Heart left ventricle (tissue), 16 donors: ENCODE results near the gene ACOX1. TPM values are rescaled to one million over a fixed set of nuclear protein-coding genes. Genes with fewer than 3 reads are reported as not detected.

Experiments used
- ATAC-seq, 4 donors: fragments of 200-7000 bp; cut with Tn5 transposase; one replicate each; pipeline ENCODE4 v1.9.1; 2020 to 2022; ENCODE audit warnings: moderate library complexity in 4 of 4, mild to moderate bottlenecking in 3 of 4, moderate number of reproducible peaks in 1 of 4
- DNase-seq, 5 donors: peaks; one replicate each; pipeline ENCODE4 v3.0.0-alpha.2; 2020
- H3K27ac ChIP-seq, 12 donors: fragments of 200-600 bp; sonication (generic) in 4 of 12; one replicate each; pipeline versions ENCODE4 v1.5.0 to v1.8.0; 2016 to 2022; ENCODE audit warnings: mild to moderate bottlenecking in 2 of 12
- H3K27me3 ChIP-seq, 9 donors: fragments of 200-600 bp; sonication (generic) in 2 of 9; one replicate each; pipeline versions ENCODE4 v1.5.1 to v1.8.0; 2016 to 2022; ENCODE audit warnings: mild to moderate bottlenecking in 3 of 9
- H3K36me3 ChIP-seq, 9 donors: fragments of 200-600 bp; sonication (generic) in 2 of 9; one replicate each; pipeline versions ENCODE4 v1.5.0 to v1.8.0; 2018 to 2022; ENCODE audit warnings: mild to moderate bottlenecking in 2 of 9
- H3K4me1 ChIP-seq, 12 donors: fragments of 200-600 bp; sonication (generic) in 4 of 12; one replicate each; pipeline versions ENCODE4 v1.5.0 to v1.8.0; 2016 to 2022; ENCODE audit warnings: mild to moderate bottlenecking in 3 of 12
- H3K4me3 ChIP-seq, 12 donors: fragments of 200-600 bp; sonication (generic) in 4 of 12; one replicate each; pipeline versions ENCODE4 v1.5.0 to v1.8.0; 2017 to 2022; ENCODE audit warnings: mild to moderate bottlenecking in 9 of 12, moderate library complexity in 4 of 12
- H3K9me3 ChIP-seq, 12 donors: fragments of 200-600 bp; sonication (generic) in 4 of 12; one replicate each; pipeline versions ENCODE4 v1.5.0 to v1.8.0; 2016 to 2022; ENCODE audit warnings: mild to moderate bottlenecking in 1 of 12
- POLR2A ChIP-seq, 2 donors: fragments of 450-650 bp; IDR thresholded peaks; one replicate each; pipeline ENCODE4 v1.6.1; 2017; ENCODE audit warnings: antibody characterized with exemption in 2 of 2, mild to moderate bottlenecking in 2 of 2, moderate library complexity in 2 of 2
- WGBS, 4 donors: extraction: QIAGEN DNeasy Blood & Tissue Kit in 2 of 4; methylation state at CpG; one replicate each; pipeline versions ENCODE4 v1.1.5 to v1.1.7; 2013 to 2018; 5-methylcytosine and 5-hydroxymethylcytosine counted together
- intact Hi-C, 10 donors: fragments of 100-400 bp; cut with DNase I; formaldehyde crosslinking; loops; one replicate each; pipeline versions ENCODE4 v1.11.1 to v1.14.2; 2022
- polyA plus RNA-seq, 2 donors: library from polyadenylated mRNA; stranded (reverse); fragments of 200-250 nt; gene quantifications; one replicate each; pipeline ENCODE4 v1.2.3, GENCODE V29; 2013
- total RNA-seq, 9 donors: library from RNA; depleted of rRNA in 2 of 9; stranded (reverse); fragments of >200 nt in 2 of 9; fragmentation: NEBNext Ultra II Directional in 3 of 9; extraction: Animal tissue kit (Norgen Biotek cat#: 25700) in 3 of 9; gene quantifications; one replicate each; pipeline versions ENCODE4 v1.1.0 to v1.2.4, GENCODE V29; 2016 to 2023
- TF ChIP-seq, protein P1 (sequence below), 12 donors: fragments of 200-600 bp; sonication (generic) in 4 of 12; IDR thresholded peaks; one replicate each; pipeline versions ENCODE4 v1.5.0 to v1.8.0; 2018 to 2022; ENCODE audit warnings: antibody characterized with exemption in 12 of 12, mild to moderate bottlenecking in 5 of 12
- donor health status: ischemic (EF 13 %, LVEDD 7.1; RV severe dilation, severe dysfunction).
- donor health status: healthy with polysubstance abuse.
- donor health status: DM: no; HTN: yes; CAD: no.
- donor health status: DM: no; HTN: no; CAD: no.
- donor health status: ischemic (EF 25% LVEDD 6.9; RV normal size, moderate dysfunction).
- donor health status: ischemic (EF 25% LVEDD 5.7; RV mildly dilated, moderate dysfunction).
- donor health status: healthy.
- donor health status: DM: yes; HTN: yes; CAD: no.
- donor health status: ischemic (EF 35%, LVEDD 5.7; RV mildly dilated, moderate dysfunction).
- donor health status: nonischemic (EF 11% LVEDD 7.7; RV severe dilation, severe dysfunction).
- donor health status: DM: yes; HTN: yes; CAD: no.
- donor health status: PGD.
- donor health status: ischemic (EF 29% LVEDD 5.4; RV normal size, mild dysfunction).
- donor health status: nonischemic (EF 23%, LVEDD 6.1; RV moderate dilation, normal function).

ACOX1 gene
- total and polyA plus RNA-seq, 11 donors = 19.5 to 117 (median 78.3) TPM

DNA sequence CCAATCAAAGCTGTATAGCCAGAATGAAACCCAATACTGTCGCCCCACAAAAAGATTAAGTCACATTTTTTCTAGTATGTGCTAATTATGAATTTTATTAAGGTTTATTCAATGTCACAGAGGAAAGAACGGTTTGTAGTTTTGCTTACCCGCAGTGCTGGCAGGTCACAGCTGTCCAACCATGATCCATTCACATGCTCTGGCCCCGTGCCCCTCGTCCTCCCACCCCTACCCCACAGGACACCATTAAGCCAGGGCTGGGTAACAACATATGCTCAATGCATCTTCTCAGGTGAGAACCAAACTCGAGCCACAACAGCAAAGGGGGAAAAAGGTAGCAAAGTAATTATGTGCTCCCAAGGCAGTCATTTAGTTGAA is 37.5 kb downstream of the ACOX1 start:
- DNase-seq = no peak
- WGBS, 4 donors = 39 to 53% (median 50%) methylated on average over 6 of the region's 6 CpGs
- Histone ChIP-seq H3K36me3 (peaks cover 0 to 41% (median 23%) of the 10 kb centered on the region in 9 donors), H3K9me3 (no peaks in the 10 kb centered on the region), H3K27me3 (no peaks in the 10 kb centered on the region), H3K4me3 (peak overlapping the region in 10 of 12 donors; percentile 70 to 96 (median 84)), H3K4me1 (peaks cover 0 to 15% (median 9%) of the 10 kb centered on the region in 12 donors), H3K27ac (peak overlapping the region in 2 of 12 donors; percentile 13 to 89)
- no peak for TF ChIP-seq POLR2A (IDR thresholded peaks at IDR 0.05)
- TF ChIP-seq, protein P1, sequence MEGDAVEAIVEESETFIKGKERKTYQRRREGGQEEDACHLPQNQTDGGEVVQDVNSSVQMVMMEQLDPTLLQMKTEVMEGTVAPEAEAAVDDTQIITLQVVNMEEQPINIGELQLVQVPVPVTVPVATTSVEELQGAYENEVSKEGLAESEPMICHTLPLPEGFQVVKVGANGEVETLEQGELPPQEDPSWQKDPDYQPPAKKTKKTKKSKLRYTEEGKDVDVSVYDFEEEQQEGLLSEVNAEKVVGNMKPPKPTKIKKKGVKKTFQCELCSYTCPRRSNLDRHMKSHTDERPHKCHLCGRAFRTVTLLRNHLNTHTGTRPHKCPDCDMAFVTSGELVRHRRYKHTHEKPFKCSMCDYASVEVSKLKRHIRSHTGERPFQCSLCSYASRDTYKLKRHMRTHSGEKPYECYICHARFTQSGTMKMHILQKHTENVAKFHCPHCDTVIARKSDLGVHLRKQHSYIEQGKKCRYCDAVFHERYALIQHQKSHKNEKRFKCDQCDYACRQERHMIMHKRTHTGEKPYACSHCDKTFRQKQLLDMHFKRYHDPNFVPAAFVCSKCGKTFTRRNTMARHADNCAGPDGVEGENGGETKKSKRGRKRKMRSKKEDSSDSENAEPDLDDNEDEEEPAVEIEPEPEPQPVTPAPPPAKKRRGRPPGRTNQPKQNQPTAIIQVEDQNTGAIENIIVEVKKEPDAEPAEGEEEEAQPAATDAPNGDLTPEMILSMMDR (IDR thresholded peaks at IDR 0.05) = no peak
- peak in 1 of 4 donors; percentile 12 for ATAC-seq
- intact Hi-C loops = loop anchor here in 3 of 10 donors (5.0 to 10.0 kb wide), 3 partner anchors 34 to 133 kb away; partner anchors contain the start of genes ACOX1 (in 2 of the 3), TEN1 (in 2 of the 3), GALR2 (in 1 of the 3) and SRP68 (in 1 of the 3)

DNA sequence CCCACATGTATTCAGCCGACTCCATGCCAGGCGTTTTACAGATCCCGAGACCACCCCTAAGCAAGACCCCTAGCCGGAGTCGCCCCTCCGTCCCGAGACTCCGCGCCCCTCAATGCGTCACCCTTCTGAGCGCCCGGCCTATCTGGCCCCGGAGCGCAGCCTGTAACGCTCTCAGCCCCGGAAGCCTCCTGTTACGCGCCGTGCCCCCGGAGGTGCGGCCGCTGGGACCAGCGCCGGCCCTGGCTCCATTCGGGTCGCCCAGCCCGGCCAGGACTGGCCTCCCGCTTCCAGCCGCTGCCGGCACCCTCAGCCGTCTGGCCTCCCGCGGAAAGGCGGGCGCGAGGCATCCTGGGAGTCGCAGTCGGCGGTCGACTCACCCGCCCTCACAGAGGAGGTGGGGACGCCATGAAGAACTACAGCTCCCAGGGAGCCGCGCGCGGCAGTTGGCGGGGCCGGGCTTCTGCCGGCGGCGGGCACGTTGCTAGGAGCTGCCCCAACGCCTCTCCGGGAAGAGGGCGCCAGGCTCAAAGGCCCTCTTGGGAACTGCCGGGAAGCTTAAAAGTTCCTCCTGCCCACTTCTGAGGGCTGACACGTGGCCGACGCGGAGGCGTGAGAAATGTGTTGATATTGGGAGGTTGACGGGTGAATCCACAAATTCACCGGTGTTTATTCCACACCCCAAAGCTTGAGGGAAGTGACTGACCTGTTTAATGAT is 38.1 kb downstream of the ACOX1 start, which contains the start of gene FBF1:
Gene FBF1, minus strand, starts transcription at position 316 of the 715 bp plus-strand sequence. CDS start 2,893 bp downstream, outside the sequence.
- WGBS, 4 donors = 0 to 1% (median 0%) methylated on average over 15 to 63 of the region's 63 CpGs
- intact Hi-C loops = loop anchor here in 3 of 10 donors (5.0 to 10.0 kb wide), 3 partner anchors 34 to 134 kb away; partner anchors contain the start of genes ACOX1 (in 2 of the 3), TEN1 (in 2 of the 3), GALR2 (in 1 of the 3) and SRP68 (in 1 of the 3)
- ATAC-seq (peak; percentile 97 to 100 (median 99)), DNase-seq (peak; percentile 94 to 97 (median 96))
- H3K36me3 ChIP-seq = peaks cover 0 to 35% (median 17%) of the 10 kb centered on the region in 9 donors
- H3K27me3 ChIP-seq = no peaks in the 10 kb centered on the region
- H3K4me3 ChIP-seq = peak within 1 kb of the TSS; percentile 58 to 96 (median 81)
- TF ChIP-seq, protein P1 (IDR thresholded peaks at IDR 0.05) = peak in 3 of 12 donors; percentile 6 to 28 (median 9)
- TF ChIP-seq POLR2A (IDR thresholded peaks at IDR 0.05) = peak; percentile 28 to 93
- peak within 1 kb of the TSS in 11 of 12 donors; percentile 45 to 89 (median 74) for H3K27ac ChIP-seq
- H3K9me3 ChIP-seq = no peaks in the 10 kb centered on the region
- H3K4me1 ChIP-seq = peaks cover 0 to 15% (median 9%) of the 10 kb centered on the region in 12 donors

DNA sequence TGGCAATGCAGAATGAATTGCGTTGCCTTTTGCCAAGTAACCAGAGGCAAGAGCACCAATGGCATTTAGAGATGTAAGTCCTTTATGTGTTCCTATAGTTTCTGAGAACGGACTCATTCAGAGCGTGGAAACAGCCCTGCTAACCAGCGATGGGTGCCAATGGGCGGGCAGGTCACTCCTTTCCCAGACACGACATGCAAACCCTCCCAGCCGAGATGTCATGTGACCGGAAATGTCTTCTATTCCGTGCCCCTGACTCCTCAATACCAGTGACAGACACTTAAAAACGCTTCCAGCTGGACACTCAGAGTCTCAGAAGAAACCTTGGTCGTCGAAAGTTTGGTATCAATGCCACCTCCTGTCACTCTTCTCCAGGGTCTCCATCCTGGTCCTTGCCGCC is 41.3 kb downstream of the ACOX1 start:
- no peak overlapping the region for H3K27ac ChIP-seq
- DNase-seq = no peak
- no peaks in the 10 kb centered on the region for H3K9me3 ChIP-seq
- H3K36me3 ChIP-seq = peaks cover 0 to 3% (median 0%) of the 10 kb centered on the region in 9 donors
- ATAC-seq = no peak
- WGBS, 4 donors = 79 to 88% (median 85%) methylated on average over 13 of the region's 13 CpGs
- TF ChIP-seq POLR2A (IDR thresholded peaks at IDR 0.05) = no peak
- TF ChIP-seq, protein P1 (IDR thresholded peaks at IDR 0.05) = no peak
- peaks cover 0 to 15% (median 9%) of the 10 kb centered on the region in 12 donors for H3K4me1 ChIP-seq
- no peak overlapping the region for H3K4me3 ChIP-seq
- intact Hi-C loops = no loop called here
- H3K27me3 ChIP-seq = no peaks in the 10 kb centered on the region

DNA sequence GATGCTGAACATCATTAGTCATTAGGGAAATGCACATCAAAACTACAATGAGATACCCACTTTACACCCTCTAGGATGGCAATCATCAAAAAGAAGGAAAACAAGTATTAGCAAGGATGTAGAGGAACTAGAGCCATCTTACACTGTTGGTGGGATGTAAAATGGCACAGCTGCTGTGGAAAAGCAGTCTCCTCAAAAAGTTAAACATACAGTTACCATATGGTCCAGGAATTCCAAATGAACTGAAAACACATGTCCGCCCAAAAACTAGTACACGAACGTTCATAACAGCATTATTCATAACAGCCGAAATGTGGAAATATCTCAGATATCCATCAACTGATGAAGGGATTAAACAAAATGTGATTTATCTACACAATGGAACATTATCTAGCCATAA is 45.2 kb downstream of the ACOX1 start:
- no peak for TF ChIP-seq POLR2A (IDR thresholded peaks at IDR 0.05)
- TF ChIP-seq, protein P1 (IDR thresholded peaks at IDR 0.05) = no peak
- DNase-seq (no peak), ATAC-seq (no peak)
- no peak overlapping the region for H3K4me3 ChIP-seq
- WGBS, 4 donors = 91 to 93% (median 93%) methylated on average over 4 of the region's 4 CpGs
- H3K36me3 ChIP-seq = no peaks in the 10 kb centered on the region
- no peaks in the 10 kb centered on the region for H3K4me1 ChIP-seq
- intact Hi-C loops = no loop called here
- H3K27ac ChIP-seq = no peak overlapping the region
- no peaks in the 10 kb centered on the region for H3K27me3 ChIP-seq
- no peaks in the 10 kb centered on the region for H3K9me3 ChIP-seq
